T-helper 17 cell (primary cell): ENCODE results near the gene XK. TPM values are rescaled to one million over a fixed set of nuclear protein-coding genes. Genes with fewer than 3 reads are reported as not detected.

Source experiments
- ATAC-seq: fragments of 150-1000 bp; cut with Tn5 transposase; 2 replicates; pipeline ENCODE4 v1.10.0; 2021; ENCODE audit warnings: mild to moderate bottlenecking, moderate library complexity
- DNase-seq, 3 donors: peaks; one replicate each; pipeline versions ENCODE4 v3.0.0 to v3.0.0-alpha.2; 2020 to 2021
- H3K9me3 ChIP-seq: one replicate; pipeline ENCODE4 v1.7.0; 2013; ENCODE audit warnings: low read length, mild to moderate bottlenecking; ENCODE audit not compliant: control insufficient read depth, poor library complexity, severe bottlenecking
- H3K27ac Mint-ChIP-seq: one replicate; pipeline ENCODE4 v1.8.0; 2022; ENCODE audit warnings: mild to moderate bottlenecking, moderate library complexity, mixed read lengths
- H3K27me3 Mint-ChIP-seq: one replicate; pipeline ENCODE4 v1.8.0; 2022; ENCODE audit warnings: mixed read lengths
- H3K36me3 Mint-ChIP-seq: one replicate; pipeline ENCODE4 v1.8.0; 2022; ENCODE audit warnings: low read depth, mixed read lengths
- H3K4me1 Mint-ChIP-seq: one replicate; pipeline ENCODE4 v1.8.0; 2022; ENCODE audit warnings: mild to moderate bottlenecking, mixed read lengths
- H3K4me3 Mint-ChIP-seq: one replicate; pipeline ENCODE4 v1.8.0; 2022; ENCODE audit warnings: mild to moderate bottlenecking, moderate library complexity, mixed read lengths
- total RNA-seq, 4 donors: library from RNA in 2 of 4; stranded (reverse) in 2 of 4; gene quantifications; one replicate each; pipeline ENCODE4 v1.2.3 and lab custom pipeline; 2022 to 2026

The XK gene
- total RNA-seq, 2 donors from 2014 or later = 0.32 to 11.3 TPM

GRCh38 chrX:37776283-37776986 is 90.8 kb downstream of the XK start:
- Mint-ChIP-seq H3K4me3 (peak overlapping the region; percentile 25), H3K4me1 (peaks cover 17% of the 10 kb centered on the region), H3K27me3 (no peaks in the 10 kb centered on the region), H3K36me3 (no peaks in the 10 kb centered on the region), H3K27ac (peak overlapping the region; percentile 73)
- peak; percentile 33 for ATAC-seq
- no peaks in the 10 kb centered on the region for H3K9me3 ChIP-seq
- no peak for DNase-seq

- ATAC-seq (peak; percentile 37), DNase-seq (no peak)
- peak overlapping the region; percentile 73 for H3K27ac Mint-ChIP-seq
- no peaks in the 10 kb centered on the region for H3K27me3 Mint-ChIP-seq
- H3K9me3 ChIP-seq = no peaks in the 10 kb centered on the region
- H3K4me3 Mint-ChIP-seq = peak overlapping the region; percentile 39
- H3K36me3 Mint-ChIP-seq = no peaks in the 10 kb centered on the region
- H3K4me1 Mint-ChIP-seq = peaks cover 19% of the 10 kb centered on the region
Measured at GRCh38 chrX:37776987-37777325, 91.4 kb downstream of the XK start.

GRCh38 chrX:37779857-37780256 is 94.3 kb downstream of the XK start, which contains the start of gene CYBB:
Gene CYBB (plus strand): TSS chrX:37780059. CDS start chrX:37780078, 19 bp downstream.
- Mint-ChIP-seq H3K4me1 (peaks cover 19% of the 10 kb centered on the region), H3K4me3 (no peak within 1 kb of the TSS), H3K27ac (no peak within 1 kb of the TSS), H3K27me3 (no peaks in the 10 kb centered on the region), H3K36me3 (no peaks in the 10 kb centered on the region)
- no peak for DNase-seq
- H3K9me3 ChIP-seq = no peaks in the 10 kb centered on the region
- ATAC-seq = no peak

- DNase-seq = no peak
- H3K4me3 Mint-ChIP-seq = no peak overlapping the region
- H3K27me3 Mint-ChIP-seq = no peaks in the 10 kb centered on the region
- H3K9me3 ChIP-seq = no peaks in the 10 kb centered on the region
- no peak overlapping the region for H3K27ac Mint-ChIP-seq
- H3K36me3 Mint-ChIP-seq = no peaks in the 10 kb centered on the region
- H3K4me1 Mint-ChIP-seq = peaks cover 15% of the 10 kb centered on the region
- ATAC-seq = no peak
Measured at GRCh38 chrX:37781081-37781480, 95.5 kb downstream of the XK start.

Other genes with a start within 250 kb of the XK start
- 1 to 10 TPM in 1 of 2 donors, under 1 TPM in 1; 0.45 to 3.9 TPM for gene LANCL3, start 114.1 kb upstream of the XK start, total RNA-seq
- gene CYBB, start 94.3 kb downstream of the XK start, total RNA-seq = 10 to 100 TPM in 1 of 2 donors, 1 to 10 TPM in 1; 2.3 to 15.5 TPM
- gene DYNLT3, start 161.8 kb downstream of the XK start, total RNA-seq = 10 to 100 TPM; 40.2 to 40.3 TPM